HG02588 (cell line): ENCODE measurements around the gene ANKRD44.

Experiments used
- ATAC-seq: cut with Tn5 transposase; IDR thresholded peaks from one replicate; pipeline ENCODE4 v1.9.1; 2021; ENCODE audit warnings: mild to moderate bottlenecking, moderate library complexity; ENCODE audit not compliant: unreplicated experiment

ANKRD44 gene

DNA sequence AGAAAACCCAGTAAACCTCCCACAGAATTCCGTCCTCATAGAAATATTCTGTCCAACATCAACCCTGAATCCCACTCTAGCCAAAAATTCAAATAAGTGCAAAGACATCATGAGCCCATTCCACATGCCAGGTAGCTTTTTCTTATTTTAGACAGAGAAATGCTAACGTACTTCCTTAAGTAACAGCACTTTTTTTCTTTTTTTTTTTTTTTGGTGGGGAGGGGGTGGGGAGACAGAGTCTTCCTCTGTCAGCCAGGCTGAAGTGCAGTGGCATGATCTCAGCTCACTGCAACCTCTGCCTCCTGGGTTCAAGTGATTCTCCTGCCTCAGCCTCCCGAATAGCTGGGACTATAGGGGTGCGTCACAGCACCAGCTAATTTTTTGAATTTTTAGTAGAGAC is 45.5 kb downstream of the ANKRD44 start:
- ATAC-seq, result no peak

DNA sequence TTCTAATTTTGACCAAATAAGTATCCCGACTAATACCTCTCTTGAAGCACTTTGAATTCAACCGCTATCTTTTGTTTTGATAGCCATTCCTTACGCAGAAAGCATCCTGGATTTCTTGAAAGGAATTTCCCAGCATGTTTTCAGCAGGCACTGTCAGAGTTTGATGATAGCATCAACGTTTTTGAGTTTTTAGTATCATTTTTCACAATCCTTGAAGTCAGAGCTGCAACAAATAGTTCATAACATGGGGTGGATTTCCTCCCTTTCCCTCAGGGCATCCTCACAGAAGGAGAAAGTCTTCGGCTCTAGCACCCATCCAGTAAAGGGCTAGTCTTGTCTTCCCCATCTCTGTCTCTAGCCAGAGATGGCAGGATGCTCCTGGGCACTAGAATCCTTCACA is 46.2 kb downstream of the ANKRD44 start:
- ATAC-seq, result no peak

DNA sequence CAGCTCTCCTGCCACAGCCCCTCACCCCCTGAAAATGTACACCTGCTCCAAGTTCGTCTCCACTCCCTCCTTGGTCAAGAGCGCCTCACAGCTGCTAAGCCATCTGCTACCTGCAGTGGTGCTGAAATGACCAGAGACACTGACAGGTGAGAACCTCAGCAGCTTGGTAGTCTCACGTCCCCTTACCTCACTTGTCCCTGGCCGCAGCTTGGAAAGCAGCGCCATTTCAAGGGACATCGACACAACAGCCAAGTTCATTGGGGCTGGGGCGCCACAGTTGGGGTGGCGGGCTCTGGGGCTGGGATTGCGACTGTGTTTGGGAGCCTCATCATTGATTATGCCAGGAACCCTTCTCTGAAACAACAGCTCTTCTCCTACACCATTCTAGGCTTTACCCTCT is 47.5 kb downstream of the ANKRD44 start:
- no peak for ATAC-seq

DNA sequence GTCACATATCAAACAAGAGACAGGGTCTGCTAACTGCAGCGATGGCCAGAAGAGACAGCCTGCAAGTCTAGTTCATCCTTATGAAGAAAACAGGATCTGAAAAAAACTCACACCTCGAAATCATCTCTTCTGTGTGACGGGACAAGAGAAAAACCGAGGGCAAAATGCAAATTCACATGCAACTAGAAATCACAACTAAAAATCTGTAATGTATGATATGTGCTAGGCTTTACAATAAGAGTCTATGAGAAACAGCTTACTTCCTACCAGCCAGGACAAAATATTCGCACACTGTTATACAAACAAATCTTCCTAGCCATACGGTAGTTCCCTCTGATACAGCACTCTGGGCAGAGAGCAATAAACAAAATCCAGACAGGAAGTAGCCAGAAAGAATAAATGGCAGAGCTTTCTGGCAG is 48.8 kb downstream of the ANKRD44 start:
- peak; percentile 63 for ATAC-seq

DNA sequence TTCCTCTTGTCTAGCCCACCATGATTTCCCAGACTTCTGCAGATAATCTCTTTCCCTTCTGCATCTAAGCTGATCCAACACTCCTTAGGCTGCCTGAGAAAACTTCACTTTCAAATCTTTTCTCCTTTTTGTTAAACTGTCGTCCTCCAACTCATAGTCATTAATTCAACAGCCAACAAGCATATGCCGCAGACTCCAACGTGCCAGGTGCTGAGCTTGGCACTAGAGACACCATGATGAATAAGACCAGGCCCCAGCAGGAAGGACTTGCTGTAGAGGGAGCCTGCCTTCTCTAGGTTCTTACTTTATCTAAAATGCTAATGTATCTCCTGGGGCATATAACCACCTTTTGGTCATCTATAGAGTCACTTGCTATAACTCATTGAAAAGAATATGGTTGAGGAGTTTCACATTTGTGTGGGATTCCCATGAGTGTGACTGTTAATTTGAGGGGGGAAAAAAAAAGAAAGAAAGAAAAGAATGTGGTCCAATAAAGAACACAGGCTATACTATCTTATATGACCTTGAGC is 51.0 kb downstream of the ANKRD44 start:
- ATAC-seq, result no peak

DNA sequence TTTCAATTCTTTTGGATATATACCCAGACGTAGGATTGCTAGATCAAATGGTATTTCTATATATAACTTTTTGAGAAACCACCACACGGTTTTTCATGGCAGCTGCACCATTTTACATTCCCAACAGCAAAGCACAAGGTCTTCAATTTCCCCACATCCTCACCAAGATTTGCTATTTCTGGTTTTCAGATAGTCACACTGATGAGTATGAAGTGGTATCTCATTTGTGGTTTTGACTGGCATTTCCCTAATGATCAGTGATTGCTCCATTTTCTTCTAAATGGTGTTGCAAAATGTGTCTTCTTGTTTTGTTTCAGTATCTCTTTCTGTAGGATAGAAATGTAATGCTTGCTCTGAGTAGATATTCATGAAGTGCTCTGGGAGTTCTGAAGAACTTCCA is 52.0 kb downstream of the ANKRD44 start:
- ATAC-seq, result no peak

DNA sequence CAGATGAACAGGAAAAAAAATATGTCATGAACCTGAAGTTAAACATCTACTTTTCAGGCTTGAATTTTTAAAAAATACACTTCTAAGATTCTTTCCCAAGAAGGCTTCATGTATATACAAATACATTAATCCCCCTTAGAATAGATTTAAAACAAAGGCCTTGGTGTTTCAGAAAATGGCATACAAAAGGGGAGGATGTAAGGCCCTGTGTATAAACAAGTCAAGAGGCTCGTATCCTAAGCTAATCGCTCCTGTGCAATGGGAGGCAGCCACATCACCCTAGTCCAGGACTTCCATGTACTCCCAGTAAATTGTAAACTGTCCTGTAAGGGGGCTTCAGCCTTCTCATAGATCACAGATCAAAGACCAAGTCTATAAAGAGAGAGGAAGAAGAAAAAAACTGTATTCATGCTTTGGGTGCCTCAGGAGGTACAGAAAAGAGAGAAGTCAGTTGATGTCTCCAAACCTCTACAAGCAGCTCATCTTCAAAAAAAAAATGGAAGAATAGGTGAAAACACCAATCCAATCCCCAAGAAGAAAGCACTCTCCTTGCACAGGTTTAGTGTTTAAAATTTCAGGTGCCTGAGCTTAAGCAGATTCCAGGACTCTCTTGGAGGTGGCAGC is 53.9 kb downstream of the ANKRD44 start:
- no peak for ATAC-seq

DNA sequence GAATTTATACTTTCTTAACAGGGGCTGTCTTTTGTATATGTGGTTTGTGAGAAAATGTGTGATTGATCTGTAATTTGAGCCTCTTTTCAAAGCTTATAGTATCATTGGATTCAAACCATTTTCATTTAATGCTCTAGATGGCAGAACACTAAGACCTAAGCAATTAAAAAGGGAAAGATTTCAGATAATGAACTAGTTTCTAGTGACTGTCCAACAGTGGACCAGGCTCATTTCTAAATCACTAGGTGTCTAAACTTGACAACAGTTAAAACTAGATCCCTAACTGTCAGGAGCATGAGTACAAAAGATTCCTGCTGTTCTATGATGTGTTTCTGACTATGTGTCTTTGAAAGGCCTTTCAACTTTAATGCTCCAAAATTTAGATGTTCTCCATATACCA is 54.6 kb downstream of the ANKRD44 start:
- ATAC-seq, result no peak

DNA sequence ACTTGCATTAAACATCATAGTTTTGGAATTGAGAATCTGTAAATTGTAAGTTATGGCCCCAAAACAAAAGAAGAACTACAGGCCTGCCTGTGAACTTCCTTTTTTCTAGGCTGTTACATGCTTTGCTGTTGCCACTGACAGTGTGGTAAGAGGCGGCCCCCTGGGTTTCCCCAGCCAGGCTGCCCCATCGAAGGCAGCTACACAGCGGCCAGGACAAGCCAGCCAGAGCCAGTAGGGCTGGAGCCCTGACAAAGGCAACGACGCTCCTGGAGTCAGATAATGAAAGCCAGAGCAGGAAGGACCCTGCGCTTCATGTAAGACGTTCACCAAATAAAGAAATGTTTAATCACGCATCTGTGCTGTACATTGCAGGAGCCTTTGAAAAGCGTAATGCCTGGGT is 55.0 kb downstream of the ANKRD44 start:
- peak; percentile 97 for ATAC-seq

DNA sequence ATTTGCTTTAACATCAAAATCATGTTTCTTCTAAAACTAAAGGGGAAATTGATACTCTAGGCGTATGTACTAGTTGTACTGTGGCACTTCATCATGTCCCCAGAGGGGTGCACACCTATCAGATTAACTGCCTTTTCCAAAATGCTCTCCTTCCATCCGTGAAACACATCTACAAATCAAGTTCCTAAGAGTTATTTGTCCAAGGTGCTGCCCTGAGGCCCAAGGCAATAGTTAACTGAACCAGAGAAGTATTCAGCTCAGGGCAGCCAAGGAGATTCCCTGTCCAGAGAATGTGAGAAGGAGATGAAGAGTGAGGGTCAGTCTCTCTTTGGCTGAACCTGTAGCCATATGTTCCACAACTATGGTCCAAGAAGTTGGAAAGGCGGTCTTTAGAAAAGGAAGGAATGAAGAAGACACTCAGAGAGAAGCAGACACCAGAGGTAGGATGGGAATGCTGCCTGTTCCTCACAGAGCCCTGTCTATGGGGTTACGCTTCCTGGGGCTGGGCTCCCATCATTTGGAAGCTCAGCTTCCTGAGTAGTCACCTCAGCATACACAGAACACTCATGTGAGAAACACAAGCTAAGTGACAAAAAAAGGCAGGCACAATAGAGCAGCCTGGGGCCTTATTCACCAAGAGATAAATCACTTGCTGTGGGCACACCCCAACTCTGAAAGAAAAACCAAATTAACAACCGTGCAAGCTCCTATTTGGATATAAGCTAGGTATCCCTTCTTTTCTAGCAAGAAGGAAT is 55.6 kb downstream of the ANKRD44 start:
- peak; percentile 22 for ATAC-seq

DNA sequence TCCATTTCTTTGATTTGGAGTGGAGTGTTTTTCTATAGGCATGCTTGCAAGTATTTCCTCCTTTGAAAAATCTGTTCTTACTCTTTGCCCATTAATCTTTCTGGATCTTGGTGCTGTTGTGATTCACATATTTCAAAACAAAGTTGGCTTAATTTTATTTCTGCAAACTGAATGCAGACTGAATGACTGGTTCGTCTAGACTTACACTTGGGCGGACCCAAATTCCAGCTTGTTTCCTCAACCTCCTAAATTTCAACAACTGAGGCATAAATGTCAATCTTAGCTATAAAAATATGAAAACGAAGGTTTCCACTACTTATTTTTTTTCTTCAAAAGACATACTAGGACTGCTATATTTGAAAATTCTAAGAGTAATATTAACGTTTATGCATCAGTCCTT is 59.0 kb downstream of the ANKRD44 start:
- ATAC-seq, result no peak

DNA sequence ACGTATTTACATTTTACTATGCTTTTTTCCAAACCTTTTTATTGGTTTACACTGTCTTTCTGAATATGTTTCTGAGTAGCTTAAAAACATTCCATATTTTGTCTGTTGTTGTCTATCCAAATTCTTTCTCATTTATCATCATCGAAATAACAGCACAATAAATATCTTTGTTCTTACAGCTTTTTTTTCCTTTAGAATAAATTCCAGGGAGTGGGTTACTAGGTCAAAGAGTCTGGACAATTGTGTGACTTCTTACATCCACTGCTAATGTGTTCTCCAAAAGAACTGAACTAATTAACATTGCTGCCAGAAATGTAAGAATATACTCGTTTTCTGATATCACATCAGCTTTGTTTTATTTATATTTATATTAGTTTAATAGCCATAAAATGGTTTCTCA is 59.4 kb downstream of the ANKRD44 start:
- no peak for ATAC-seq

DNA sequence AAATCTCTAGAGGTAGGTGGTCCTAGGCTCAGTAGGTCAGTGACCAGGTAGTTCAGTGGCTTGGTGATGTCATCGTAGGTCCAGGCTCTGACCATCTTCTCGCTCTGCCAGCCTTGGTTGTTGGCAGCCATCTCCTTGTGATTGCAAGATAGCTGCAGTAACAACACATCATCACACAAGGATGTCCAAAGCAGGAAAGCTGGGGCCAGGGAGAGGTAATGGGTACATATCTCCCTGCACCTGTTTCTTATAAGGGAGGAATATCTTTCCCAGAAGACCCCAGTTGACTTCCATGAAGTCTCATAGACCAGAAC is 60.5 kb downstream of the ANKRD44 start:
- ATAC-seq, result no peak

DNA sequence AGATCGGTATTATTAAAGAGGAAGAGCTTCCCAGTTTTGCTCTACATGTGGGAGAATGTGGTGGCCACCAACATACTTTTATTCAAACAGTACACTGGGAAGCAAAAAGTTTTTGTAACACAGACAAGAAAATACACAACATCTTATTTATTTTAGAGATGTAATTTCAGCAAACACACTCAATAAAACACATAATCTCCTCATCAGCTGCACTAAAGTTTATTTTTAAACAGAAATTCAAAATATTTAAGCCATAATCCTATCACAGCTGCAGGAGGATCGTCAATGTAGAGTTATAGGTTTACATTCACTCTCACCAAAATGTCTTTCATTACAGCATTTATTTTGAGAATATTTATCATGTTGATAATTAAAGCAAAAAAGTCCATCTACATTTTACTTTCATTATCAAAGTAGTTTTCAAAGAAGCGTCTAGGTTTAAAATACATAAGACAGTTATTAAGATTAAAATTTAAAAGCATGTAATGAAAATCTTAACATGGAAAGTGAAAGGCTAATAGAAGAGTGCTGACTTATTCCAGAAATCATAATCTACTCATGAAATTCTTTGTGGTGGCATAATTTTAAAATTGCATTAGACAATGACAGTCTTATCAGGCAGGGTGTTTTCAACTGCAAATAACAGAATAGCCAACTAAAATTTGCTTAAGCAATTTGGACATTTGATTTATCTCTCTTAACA is 61.0 kb downstream of the ANKRD44 start:
- no peak for ATAC-seq

DNA sequence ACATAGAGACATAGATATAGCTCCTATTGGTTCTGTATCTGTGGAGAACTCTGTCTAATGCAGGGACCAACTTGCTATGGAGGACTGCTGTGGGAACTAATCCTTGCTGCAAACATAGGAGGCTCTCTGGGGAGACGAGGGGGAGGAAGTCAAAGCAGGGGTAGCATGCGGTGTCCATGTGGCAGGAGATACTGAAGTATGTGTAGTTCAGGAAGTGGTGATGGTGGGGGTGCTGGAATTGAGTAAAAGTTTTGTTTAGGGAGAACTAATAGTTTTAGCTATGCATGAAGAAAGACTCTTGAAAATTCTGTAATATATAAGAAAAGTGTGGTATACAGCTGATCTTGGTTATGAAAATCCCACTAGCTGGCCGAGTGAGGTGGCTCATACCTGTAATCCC is 62.0 kb downstream of the ANKRD44 start:
- ATAC-seq, result no peak

DNA sequence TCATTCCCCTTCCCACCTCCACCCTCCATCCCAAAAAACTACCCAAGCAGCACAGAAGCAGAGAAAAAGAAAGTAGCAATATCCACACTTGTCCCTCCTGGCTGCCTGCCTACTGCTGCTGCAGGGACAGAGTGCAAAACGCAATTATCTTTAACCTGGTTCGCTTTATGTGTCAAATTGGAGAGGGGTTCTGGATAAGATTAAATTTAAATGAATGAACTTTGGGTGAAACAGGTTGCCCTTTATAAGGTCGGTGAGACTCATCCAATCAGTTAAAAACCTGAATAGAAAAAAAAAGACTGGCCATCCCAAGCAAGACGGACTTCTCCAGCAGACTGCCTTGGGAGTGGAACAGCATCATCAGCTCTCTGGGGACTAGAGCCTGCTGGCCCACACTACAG is 62.6 kb downstream of the ANKRD44 start:
- no peak for ATAC-seq

DNA sequence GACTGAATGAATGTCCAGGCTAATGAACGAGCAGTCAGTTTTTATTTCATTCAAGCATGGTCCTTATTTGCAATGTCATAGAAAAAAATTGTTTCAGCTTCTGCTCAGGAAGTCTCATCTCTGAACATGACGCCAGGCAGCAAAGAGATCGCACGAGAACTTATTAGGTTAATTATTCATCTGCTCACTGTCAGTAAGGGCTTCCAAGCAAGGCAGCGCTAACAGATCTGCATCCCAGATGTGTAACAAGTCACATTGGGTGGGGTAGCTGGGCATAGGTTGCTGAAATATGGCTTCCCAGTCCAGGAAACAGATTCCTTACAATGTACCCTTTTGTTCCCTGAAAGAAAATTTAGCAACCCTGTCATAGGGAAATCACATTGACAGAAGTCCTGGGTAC is 63.5 kb downstream of the ANKRD44 start:
- no peak for ATAC-seq

DNA sequence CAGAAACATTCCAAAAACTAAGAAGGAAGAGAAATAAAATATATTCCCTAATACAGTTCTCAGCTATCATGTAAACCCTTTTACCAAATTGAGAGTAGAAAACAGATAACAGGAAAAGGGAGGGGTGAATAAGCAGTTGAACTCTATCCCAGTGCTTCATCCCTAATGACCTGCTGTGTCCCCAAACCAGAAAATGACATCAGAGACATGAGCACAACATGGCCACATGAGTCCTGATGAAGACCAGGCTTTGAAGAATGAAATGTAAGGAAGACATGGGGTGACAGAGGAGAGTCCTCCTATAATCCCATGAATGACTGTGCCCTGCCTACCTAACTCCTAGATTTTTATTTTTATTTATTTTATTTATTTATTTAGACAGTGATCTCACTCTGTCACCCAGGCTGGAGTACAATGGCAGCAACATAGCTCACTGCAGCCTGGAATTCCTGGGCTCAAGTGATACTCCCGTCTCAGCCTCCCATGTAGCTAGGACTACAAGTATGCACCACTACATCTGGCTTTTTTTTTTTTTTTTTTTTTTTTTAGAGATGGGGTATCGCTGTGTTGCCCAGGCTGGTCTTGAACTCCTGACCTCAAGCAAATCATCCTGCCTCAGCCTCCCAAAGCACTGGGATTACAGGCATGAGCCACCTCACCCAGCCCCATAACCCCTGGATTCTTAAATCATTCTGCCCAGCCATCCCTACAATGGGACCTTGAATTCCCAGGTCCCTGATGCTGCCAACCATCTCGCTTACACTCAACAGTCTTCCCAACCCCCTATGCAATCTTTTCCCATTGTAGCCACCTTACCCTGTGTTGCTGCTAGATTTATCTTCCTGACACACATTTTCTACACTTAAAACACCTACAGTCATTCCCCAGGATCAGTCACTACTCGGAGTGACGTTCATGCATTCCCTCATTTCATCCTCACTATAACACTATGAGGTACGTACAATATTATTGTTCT is 64.5 kb downstream of the ANKRD44 start:
- ATAC-seq, result no peak

DNA sequence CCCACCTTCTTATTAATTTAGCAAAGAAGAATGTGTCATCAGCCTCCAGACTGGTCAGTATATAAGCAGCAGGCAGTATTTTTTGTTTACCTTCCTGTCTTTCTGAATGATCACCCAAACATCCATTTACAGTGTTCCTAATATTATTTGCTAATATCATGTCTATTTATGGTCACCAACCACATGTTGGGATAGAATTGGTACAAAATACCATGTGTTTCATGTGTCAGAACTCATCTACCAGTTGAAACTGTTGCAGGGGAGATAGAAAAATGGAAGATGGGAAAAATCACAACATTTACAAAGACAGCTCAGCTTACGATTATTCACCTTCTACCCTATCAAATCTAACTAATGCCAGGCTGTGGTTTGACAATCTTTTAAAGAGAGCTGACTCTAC is 66.2 kb downstream of the ANKRD44 start:
- ATAC-seq, result no peak

DNA sequence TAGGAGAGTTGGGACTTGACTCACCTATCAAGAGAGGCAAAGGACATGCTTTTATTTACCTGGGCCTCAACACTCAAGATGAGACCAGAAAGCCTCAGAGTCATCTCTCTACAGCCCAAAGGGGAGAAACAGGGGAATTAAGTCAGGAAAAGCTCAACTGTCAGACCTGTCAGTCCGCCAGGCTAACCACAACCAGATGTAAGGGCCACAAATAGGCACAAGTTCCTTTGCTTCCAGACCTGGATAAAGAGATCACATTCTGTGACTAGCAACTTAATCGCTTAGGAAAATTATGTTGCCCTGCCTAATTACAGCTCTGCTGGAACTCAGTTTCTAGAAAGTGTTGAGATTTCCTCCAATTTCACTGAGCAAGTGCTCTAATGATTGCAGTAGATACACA is 67.9 kb downstream of the ANKRD44 start:
- no peak for ATAC-seq

DNA sequence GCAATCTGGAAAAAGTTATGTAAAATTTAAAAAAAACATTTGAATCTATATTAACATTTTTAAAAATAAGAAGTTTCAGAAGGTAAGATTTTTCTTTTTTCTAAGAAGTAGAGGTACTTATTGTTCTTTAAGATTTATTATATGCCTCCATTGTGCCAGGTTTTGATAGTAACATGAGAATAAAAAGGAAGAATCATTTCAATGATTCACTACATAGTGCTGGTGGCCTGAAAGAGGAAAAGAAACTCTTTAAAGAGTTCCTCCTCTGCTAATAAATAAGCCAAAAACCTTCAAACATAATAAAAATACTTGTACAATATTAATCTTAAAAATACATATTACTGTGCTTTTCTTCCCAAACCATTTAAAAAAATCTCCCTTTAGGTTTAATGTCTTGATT is 69.0 kb downstream of the ANKRD44 start:
- no peak for ATAC-seq
